Subcutaneous adipose tissue (tissue), 4 donors: ENCODE data around the gene LMAN1L. TPM values are rescaled to one million over a fixed set of nuclear protein-coding genes. Genes with fewer than 3 reads are reported as not detected.

Experiments used
- total RNA-seq, 4 donors: library from RNA; depleted of rRNA; stranded (reverse); fragments of >200 nt; gene quantifications; one replicate each; pipeline ENCODE4 v1.1.0, GENCODE V29; 2016
- TF ChIP-seq, protein P1 (sequence below): fragments of 450-650 bp; IDR thresholded peaks from one replicate; pipeline ENCODE4 v1.5.1; 2016; ENCODE audit warnings: low read depth, mild to moderate bottlenecking, control low read depth, antibody characterized with exemption, moderate library complexity

LMAN1L gene
- total RNA-seq, 4 donors from 2014 or later: not detected

DNA sequence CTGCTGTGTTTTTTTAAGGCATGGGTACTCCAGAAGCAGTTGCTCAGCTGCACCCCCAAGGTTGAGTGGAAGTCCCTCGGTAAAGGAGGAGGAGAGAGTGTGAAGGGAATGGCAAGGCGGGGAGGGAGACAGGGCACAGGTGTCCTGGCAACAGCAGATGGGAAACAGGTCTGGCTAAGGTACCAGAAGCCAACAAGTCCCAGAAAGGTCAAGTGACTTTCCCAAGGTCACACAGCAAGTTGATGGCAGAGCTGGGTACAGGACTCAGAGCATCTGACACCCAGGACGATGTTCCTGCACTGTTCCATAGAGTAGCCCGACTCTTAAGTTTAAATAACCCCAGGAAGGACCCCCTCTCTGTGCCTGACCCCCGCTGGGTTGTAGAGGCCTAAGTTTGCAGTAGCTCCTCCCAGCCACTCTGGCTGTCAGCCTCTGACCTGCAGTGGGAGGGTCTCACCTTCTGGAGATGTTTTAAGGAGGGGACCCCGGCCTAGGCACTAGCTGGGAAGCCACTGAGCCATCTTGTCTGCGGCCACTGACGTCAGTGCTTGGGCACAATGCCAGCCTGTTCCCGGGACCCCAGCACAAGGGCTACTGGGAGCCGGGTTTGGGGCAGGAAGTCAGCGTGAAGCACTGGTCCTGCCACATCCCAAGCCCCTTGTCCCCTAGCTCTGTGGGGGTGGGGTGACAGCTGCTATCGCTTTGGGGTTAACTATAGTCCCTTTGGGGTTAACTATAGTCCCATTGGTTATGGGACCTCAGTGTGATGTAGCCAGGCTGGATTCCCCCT, 20.2 kb upstream of the LMAN1L start:
- TF ChIP-seq, protein P1, sequence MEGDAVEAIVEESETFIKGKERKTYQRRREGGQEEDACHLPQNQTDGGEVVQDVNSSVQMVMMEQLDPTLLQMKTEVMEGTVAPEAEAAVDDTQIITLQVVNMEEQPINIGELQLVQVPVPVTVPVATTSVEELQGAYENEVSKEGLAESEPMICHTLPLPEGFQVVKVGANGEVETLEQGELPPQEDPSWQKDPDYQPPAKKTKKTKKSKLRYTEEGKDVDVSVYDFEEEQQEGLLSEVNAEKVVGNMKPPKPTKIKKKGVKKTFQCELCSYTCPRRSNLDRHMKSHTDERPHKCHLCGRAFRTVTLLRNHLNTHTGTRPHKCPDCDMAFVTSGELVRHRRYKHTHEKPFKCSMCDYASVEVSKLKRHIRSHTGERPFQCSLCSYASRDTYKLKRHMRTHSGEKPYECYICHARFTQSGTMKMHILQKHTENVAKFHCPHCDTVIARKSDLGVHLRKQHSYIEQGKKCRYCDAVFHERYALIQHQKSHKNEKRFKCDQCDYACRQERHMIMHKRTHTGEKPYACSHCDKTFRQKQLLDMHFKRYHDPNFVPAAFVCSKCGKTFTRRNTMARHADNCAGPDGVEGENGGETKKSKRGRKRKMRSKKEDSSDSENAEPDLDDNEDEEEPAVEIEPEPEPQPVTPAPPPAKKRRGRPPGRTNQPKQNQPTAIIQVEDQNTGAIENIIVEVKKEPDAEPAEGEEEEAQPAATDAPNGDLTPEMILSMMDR: no peak

DNA sequence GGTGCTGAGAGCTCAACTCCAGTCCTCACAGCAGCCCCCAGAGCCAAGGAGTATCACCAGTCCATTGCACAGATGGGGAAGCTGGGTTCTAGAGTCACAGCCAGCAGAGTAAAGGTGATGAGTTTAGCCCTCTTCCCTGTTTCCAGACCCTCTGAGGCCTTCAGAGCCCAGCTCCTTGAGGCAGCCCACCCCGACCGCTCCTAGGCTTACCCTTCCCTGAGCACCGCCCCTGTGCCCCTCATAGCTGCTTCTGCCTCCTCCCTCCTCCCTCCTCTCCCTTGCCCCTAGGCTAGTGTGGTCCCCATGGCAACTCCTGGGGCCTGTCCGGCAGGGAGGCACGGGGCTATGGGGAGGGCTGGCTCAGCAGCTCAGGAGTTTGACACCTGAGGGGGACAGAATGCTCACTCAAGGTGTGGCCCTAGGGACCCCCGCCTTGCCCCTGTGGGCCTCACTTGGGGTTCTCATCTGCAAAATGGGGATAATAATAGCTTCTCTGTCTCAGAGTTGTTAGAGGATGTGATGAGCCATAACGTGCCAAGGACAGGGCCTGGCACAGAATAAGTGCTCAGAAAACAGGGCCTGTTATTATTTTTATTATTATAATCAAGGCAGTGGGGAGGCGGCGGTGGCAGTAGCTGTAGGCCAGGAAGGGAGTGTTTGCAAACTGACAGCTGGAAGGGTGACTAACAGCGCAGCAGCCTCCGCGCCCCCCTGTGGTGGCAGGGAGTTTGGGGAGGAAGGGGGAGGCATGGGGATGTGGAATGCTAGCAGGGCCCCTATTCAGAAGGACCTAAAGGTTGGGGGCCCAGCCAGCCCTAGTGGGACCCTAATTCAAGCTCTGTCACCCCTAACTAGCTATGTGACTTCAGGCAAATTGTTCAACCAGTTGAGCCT, 19.3 kb upstream of the LMAN1L start:
- TF ChIP-seq, protein P1: no peak

DNA sequence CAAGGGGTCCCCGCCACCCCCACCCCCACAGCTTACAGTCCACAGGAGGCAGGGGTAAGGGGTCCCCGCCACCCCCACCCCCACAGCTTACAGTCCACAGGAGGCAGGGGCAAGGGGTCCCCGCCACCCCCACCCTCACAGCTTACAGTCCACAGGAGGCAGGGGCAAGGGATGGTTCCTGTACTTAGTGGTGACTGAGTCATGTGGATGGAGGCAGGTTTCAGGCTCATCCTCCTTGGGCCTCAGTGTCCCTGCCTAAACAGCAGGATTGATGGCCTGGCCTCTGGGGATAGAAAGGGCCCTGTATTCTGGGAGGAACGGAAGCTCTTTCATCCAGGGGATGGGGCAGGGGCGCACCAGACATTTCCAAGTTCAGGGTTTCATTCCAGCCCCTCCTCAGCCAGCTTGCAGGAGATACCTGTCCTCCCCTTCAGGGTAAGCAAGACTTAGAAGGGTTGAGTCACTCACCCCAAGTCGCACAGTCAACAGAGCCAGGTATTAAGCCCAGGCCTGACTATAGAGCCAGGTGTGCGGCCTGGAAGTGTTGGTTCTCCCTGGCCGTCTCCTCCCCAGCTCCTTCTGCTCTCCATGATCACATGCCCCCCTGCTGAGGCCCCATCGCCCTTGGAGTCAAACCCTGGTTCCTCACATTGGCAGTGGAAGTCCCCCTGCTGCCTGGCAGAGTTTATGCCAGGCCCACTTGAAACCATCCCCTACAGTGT, 18.2 kb upstream of the LMAN1L start:
- TF ChIP-seq, protein P1: no peak

DNA sequence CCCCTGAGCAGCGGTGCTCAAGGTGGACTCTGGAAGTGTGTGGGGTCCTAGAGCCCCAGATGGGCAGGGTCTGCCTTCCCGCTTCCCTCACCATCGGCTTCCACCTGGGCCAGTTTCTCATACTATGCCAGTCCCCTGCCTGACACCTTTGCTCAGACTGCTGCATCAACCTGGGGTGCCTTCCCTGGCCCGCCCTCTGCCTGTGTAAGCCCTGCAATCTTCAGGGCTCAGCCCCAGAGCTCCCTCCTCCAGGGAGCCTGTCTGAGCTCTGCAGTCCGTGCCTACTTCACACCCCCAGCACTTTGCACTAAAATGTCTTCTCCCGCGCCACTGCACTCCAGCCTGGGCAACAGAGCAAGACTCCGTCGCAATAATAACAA, 17.7 kb upstream of the LMAN1L start:
- TF ChIP-seq, protein P1: no peak

DNA sequence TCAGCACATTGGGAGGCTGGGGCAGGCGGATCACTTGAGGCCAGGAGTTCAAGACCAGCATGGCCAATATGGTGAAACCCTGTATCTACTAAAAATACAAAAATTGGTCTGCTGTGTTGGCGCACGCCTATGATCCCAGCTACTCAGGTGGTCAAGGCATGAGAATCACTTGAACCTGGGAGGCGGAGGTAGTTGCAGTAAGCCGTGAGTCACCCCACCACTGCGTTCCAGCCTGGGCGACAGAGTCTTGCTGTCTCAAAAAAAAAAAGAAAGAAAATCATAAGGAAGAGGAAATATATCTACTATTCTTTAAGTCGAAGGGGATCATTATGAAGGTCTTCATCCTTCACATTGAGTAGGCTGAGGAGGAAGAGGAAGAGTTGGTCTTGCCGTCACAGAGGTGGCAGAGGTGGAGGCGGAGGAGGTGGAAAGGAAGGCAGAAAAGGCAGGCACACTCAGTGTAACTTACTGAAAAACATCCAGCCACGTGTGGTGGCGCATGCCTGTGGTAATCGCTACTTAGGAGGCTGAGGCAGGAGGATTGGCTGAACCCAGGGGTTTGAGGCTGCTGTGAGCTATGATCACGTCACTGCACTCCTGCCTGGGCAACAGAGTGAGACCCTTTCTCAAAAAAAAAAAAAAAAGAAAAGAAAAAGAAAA, 16.5 kb upstream of the LMAN1L start:
- TF ChIP-seq, protein P1: no peak

DNA sequence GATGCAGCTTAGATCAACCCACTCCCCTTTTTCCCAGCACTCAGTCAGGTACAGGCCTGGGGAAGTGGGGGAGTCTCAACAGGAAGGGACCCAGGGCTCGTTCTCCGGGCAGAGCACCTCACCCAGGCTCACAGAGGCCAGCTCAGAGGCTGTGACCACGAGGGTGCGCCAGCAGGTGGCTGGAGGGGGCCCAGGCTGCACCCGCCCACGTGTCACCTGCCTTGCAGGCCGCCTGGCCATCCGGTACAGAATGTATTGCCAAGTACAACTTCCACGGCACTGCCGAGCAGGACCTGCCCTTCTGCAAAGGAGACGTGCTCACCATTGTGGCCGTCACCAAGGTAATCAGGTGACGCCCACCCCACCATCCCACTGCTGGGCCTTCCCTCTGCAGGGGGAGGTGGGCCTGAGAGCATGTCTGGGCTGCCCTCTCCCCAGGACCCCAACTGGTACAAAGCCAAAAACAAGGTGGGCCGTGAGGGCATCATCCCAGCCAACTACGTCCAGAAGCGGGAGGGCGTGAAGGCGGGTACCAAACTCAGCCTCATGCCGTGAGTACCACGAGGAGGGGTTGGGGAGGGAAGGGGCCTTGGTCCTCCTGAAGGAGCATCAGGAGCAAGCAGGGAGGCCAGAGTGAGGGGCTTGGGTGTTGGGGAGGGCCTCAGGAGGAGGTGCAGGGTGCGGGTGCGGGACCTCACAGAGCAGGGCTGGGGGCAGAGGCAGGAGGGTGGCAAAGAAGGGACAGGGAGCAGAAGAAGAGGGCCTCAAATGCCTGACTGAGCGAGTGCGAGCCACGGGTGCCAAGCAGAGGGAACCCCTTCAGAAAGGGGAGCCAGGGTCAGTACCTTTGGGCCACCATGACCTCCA, 14.0 kb upstream of the LMAN1L start:
- TF ChIP-seq, protein P1: no peak
